Muscle of back (tissue), 11 donors: ENCODE results near the gene IFI6. TPM values are rescaled to one million over a fixed set of nuclear protein-coding genes. Genes with fewer than 3 reads are reported as not detected.
"Not testable (repeated sequence)": the region's sequence is repeated elsewhere in the genome, so short reads cannot be mapped to it uniquely, and the experiment has no call there.

Experiments
- DNase-seq, 3 donors: peaks; one replicate each; pipeline versions ENCODE4 v3.0.0 to v3.0.0-alpha.2; 2013
- polyA plus RNA-seq, 10 donors: library from polyadenylated mRNA; unstranded; fragments of 120-200 nt; gene quantifications; one replicate each; pipeline ENCODE4 v1.2.1, GENCODE V29; 2013; ENCODE audit not compliant: insufficient read length in 10 of 10

Gene IFI6
- polyA plus RNA-seq, 10 donors, result 45.3 to 80.8 (median 67.3) TPM

DNA sequence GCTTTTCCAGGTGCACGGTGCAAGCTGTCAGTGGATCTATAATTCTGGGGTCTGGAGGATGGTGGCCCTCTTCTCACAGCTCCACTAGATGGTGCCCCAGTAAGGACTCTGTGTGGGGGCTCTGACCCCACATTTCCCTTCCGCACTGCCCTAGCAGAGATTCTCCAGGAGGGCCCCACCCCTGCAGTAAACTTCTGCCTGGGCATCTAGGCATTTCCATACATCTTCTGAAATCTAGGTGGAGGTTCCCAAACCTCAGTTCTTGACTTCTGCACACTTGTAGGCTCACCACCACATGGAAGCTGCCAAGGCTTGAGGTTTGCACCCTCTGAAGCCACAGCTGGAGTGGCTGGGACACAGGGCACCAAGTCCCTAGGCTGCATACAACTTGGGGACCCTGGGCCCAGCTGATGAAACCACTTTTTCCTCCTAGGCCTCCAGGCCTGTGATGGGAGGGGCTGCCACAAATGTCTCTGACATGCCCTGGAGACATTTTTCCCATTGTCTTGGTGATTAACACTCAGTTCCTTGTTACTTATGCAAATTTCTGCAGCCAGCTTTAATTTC is 8.3 kb upstream of the IFI6 start:
- DNase-seq, result not testable (repeated sequence)

DNA sequence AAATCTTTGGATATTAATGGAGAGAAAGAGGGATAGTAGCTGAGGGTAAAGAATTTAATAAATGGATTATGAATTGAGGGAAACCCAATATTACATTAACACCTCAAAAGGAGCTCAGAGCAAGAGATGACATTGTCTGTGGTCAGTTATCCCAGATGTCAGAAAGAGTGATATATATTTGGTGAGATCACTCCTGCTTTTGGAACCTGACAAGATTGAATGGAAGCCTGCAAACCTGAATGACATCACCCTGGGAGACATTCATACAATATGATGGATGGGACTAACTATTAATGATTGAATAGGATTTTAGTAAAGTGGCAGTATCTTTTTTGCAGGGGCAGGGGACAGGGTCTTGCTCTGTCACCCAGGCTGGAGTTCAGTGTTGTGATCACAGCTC is 6.8 kb upstream of the IFI6 start:
- DNase-seq, result no peak

DNA sequence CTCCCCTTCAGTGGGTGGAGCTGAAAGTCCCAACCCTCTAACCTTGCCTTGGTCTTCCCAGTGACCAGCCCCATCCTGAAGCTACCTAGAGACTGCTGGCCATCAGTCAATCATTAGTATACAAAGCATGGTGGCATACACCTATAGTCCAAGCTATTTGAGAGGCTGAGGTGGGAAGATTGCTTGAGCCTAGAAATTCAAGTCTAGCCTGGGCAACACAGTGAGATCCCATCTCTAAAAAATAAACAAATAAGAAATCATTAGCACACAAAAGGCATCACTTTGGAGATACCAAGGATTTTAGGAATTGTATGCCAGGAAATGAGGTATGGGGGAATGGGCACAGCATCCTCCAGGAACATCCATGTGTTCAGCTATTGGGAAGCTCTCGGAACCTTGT is 4.4 kb upstream of the IFI6 start:
- no peak for DNase-seq

DNA sequence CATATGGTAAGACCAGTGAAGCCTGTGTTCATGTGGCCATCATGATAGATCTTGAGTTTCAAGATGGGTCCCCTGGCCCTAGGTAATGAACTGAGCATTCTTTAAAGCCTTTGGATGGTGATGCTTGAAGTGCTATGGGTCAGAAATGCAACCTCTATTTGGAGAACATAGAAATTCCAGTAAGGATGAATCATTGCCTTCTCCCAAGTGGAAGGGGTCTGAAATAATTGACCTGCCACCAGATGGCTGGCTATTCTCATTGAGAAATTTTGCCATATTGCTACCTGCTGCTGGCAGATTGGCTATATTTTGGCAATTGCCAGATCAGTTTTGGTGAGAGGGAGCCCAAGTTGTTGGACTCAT is 739 bp upstream of the IFI6 start:
- DNase-seq, result no peak

DNA sequence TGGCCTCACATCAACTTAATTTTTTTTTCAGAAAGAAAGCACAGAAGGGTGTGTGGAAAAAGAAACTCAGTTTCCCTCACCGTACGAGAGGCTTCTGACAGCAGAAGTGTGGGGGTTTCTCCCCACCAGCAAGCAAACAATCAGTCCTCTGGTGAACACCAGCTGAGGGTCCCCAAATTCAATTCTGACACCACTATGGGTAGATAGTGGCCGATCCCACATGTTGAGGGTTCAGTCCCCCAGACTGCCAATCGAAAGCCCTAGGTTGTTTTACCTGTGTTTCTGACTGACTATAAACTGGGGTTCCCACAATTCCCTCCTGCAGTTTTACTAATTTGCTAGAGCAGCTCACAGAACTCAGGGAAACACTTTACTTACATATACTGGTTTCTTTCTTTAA is 2.1 kb downstream of the IFI6 start:
- no peak for DNase-seq

DNA sequence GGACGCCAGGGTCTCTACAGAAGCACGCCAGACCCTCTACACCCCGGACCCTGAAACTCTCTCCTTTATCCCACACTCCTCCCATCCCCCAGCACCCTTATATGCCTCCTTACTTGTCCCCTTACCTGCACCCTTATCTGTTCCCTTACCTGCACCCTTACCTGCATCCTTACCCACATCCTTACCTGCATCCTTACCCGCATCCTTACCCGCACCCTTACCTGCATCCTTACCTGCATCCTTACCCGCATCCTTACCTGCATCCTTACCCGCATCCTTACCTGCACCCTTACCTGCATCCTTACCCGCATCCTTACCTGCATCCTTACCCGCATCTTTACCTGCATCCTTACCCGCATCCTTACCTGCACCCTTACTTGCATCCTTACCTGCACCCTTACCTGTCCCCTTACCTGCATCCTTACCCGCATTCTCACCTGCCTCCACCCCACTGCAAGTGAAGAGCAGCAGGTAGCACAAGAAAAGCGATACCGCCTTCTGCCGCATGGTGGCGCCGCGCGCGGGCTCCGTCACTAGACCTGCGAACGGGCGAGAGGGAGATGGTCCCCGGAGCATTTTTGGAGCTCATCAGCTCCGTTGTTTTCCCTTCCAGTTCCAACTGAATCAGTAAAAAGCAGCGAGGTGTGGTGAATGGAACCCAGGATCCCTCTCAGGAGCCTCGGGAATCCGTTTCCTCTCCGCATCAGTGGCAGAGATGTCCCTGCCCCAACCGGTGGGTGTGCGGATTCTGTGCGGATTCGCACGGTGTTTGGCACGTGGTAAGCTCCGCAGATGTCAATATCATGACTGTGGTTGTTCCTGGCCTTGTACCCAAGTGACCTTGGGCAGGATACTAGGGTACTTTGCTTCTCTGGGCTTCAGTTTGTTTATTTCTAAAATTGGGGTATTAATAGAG is 2.9 kb downstream of the IFI6 start:
- DNase-seq, result peak in 2 of 3 donors; percentile 79 to 89

DNA sequence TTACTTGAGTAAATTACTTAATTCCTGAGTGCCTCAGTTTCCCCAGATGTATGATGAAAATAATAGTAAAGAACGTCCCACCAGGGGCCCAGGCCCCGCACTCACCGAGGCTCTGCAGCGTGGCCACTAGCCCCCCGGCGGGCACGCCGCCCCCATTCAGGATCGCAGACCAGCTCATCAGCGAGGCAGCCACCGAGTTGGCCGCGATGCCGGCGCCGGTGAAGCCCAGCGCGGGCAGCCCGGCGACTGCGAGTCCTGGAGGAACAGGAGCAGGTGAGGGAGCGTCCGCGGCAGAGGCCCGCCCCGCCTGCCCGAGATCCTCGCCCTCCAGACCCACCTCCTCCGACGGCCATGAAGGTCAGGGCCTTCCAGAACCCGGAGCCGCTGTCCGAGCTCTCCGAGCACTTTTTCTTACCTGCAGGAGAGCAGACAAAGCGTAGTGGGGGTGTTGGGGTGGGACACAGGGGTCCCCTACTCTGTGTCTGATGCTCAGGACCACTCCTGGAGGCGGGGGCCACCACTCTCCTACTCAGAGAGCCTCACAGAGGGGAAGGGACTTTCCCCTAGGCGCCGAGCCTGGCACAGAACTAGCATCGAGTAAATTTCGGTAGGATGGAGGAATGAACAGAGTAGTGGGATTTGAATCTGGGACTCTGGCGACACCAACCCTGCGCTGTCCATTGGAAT is 3.7 kb downstream of the IFI6 start:
- DNase-seq, result no peak

DNA sequence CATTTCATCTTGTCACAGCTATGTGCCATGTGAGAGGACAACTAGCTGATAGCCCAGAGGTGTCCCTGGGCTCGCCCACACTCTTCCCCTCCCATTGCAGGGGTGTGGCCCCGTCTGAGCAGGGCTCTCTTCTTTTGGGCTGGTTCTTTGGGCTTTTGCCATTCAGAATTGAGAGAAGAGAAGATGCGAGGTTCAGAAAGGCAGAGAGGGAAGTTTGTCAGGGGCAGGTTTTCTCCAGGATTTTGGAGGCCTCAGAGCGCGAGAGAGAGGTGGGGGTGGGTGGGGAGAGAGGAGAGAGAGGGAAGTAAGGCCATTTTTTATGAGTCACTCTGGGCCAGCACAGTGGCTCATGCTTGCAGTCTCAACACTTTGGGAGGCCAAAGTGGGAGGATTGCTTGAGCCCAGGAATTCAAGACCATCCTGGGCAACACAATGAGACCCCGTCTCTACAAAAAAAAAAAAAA is 5.2 kb downstream of the IFI6 start:
- DNase-seq, result no peak

DNA sequence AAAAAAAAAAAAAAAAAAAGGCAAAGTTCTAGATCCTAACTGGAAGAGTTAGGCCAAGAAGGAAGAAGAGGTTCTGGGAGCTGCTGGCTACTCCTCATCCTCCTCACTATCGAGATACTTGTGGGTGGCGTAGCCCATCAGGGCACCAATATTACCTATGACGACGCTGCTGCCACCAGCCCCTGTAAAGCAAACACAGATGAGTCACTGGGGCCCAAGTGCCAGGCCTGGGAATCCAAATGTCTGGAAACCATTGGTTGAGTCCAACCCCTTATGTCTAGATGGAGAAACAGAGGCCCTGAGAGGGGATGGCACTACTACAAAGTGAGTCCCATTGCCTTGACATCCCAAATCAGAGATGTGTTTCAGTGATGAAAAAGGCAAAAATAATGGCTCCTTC is 5.7 kb downstream of the IFI6 start:
- no peak for DNase-seq

DNA sequence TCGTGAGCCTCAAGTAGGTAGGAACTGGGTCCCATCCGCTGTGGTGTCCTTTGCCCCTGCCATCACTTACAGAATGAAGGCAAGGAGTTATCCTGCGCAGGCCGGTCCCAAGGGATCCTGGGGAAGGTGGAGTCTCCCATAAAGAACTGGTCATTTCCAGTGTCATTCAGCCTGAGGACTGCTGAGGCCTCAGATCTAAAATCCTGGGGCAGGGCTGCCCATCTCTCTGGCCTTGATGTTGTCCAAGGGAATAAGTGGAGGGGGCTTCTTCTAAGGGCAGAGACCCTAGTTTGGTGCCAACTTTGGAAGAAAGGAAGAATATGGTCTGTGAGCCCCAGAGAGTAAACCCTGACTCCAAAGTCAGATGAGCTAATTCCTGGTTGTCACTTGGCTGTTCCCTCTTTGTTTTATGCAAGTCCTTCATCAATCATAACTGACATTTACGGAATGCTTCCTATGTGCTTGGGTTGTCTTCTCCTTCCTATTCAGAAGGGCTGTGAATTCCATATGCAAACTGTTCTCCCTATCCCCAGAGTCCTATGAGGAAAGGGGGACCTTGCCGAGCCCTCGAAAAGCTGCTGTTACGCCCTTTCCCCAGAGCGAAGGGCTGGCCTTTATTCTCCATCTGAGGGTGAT is 6.9 kb downstream of the IFI6 start:
- DNase-seq, result no peak

DNA sequence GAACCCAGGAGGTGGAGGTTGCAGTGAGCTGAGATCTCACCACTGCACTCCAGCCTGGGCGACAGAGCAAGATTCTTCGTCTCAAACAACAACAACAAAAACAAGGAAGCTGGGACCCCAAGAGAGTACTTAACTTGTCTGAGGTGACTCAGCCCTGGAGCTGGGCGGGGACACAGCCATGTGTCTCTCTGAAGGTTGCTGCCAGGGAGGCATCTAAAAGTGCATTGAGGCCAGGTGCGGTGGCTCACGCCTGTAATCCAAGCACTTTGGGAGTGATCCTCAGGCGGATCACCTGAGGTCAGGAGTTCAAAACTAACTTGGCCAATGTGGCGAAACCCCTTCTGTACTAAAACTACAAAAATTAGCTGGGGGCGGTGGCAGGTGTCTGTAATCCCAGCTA is 7.7 kb downstream of the IFI6 start:
- DNase-seq, result no peak

DNA sequence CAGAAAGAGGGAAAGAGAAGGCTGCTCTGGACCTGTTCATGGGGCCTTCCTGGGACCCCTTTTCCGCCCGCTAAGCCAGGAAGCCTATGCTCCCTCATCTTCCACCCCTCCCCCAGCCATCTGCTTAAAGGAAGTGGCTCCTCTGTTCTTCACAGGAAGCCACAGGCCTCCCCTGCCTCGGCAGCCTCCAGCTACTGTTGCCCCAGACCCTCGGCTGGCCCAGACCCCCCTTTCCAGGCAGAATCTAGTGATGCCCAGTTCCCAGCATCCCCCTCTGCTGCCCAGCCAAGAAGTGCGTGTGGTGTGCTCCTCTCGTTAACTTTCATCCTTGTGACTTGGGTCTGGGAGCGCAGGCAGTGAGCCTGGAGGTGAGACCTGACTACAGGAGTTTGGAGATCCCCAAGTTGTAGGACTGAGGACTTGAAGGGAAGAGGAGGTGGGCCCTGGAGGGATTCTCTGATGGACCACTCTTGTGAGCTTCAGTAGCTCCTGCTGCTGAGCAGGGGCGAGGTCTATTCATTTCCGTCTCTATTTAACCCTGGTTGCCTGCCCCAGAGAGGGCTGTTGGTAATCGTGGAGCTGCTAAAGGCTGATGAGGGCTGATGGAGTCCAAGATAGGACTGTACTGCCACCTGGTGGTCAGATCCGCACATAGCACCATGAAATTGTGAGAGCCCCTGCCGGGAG is 9.1 kb downstream of the IFI6 start:
- peak; percentile 87 to 92 (median 89) for DNase-seq

DNA sequence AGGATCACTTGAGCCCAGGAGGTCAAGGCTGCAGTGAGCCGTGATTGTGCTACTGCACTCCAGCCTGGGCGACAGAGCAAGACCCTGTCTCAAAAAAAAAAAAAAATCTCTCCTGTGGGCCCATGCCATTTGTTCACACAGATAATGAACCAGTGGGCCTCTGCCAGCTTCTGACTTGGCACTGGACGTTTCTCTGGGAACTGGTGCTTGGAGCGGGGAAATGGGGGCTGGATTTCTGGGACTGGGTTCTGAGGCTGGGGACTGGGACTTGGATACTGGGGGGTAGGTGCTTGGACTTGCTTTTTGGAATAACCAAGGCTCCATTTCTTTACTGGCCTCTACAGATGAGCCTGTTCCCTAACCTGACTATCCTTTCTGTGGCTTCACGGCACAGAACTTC is 9.7 kb downstream of the IFI6 start:
- no peak for DNase-seq

DNA sequence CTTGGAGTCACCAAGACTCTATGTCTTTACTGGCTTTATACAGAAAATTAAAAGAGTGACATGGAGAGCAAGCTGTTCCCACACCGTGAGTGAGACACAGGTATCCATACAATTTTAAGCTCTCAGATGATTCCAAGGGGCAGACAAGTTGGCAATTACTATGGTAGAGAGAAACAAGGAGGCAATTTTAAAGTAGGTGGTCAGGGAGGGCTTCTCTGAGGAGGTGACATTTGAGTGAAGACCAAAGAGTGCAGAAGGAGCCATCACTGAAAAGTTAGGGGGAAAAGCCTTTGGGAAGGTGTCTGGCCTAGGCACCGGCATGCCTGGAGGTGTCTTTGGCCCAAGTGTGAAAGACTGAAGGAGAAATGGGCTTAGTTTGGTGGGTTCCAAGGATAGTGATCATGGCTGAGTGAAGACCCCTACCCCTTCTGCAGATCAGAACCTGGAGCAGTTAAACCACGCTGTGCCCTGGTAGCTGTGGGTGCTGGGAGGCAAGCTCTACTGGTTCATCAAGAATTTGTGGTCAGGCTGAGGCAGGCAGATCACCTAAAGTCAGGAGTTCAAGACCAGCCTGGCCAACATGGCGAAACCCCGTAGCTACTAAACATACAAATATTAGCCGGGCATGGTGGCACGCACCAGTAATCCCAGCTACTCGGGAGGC is 10.4 kb downstream of the IFI6 start:
- DNase-seq, result no peak

DNA sequence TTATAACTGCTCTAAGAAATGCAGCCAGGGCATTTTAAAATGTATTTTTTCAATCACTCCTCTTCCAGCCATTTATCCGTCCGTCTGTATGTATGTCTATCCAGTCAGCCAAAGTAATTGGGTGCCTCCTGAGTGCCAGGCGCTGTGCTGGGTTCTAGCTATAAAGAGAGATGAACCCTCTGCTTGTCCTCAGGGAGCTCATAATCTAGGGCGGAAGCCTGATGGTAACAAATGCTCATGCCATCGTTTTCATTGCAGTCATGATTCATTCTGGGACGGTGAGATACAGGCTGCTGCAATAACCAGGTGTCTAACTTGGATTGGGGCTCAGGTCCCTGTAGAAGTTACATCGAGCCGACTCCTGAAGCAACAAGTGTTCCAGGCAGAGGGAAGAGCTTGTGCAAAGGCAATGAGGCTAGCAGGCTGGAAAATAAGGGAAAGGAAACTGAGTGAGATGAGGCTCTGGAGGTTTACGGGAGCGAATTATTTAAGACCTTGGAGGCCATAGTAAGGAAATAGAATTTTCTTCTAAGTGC is 11.6 kb downstream of the IFI6 start:
- DNase-seq, result no peak

DNA sequence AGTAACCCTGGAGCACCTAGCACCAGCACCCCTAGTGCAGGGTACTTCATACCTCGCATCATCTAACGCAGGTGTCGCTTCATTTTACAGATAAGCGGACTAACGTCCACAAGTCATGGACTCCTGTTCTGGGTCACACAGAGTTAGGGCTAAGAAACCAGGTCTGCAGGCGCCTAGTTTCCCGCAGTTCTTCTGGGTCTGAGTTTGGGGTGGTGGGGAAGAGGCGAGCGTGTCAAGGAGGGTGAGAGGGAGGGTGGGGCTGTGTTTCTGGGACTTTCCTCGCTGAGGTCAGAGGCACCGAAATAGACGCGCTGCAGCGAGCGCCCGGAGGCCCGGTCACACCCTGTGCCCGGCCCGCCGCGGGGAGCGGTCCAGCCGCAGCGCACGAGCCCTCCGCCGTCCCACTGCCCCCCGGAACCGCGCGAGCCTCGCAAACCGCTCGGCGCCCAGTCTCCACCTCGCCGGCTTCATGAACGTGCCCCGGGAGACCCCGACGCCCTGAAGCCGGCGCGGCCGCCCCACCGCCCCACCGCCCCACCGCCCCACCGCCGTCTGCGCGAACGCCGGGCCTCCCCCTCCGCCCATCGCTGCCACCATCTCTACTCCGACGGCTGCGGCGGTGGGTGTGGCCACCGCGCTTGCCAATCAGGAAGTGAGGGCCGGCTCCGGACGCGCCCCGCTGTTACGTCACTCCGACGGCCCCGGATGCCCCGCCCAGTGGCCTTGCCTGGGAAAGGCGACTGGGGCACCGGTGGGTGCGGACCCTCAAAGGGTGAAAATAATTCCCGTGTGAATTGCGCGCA is 12.3 kb downstream of the IFI6 start:
- DNase-seq, result peak; percentile 85 to 94 (median 92)

DNA sequence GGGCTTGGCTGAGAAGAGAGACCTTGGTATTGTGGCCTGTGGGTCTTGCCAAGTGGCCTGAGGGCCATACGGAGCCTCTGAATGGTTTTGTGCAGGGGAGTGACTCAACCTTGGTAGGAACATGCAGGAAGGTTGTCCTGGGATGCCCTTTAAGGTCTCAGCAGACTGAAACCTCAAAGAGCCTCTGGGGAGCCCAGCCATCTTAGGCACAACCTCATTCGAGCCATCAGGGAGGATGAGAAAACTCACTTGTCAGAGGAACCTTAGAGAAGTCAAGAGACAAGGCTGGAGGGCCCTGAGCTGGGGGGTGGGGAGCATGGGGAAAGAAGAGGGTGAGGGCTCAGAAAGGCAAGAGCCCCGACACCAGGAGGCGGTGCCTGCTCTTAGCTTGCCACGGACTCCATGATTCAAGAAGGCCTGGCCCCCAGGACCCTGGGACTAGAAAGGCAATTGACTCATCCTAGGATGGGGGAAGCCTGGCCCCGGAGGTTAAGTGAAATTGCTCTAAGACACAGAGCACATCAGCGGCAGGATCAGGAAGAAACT is 13.0 kb downstream of the IFI6 start:
- no peak for DNase-seq

DNA sequence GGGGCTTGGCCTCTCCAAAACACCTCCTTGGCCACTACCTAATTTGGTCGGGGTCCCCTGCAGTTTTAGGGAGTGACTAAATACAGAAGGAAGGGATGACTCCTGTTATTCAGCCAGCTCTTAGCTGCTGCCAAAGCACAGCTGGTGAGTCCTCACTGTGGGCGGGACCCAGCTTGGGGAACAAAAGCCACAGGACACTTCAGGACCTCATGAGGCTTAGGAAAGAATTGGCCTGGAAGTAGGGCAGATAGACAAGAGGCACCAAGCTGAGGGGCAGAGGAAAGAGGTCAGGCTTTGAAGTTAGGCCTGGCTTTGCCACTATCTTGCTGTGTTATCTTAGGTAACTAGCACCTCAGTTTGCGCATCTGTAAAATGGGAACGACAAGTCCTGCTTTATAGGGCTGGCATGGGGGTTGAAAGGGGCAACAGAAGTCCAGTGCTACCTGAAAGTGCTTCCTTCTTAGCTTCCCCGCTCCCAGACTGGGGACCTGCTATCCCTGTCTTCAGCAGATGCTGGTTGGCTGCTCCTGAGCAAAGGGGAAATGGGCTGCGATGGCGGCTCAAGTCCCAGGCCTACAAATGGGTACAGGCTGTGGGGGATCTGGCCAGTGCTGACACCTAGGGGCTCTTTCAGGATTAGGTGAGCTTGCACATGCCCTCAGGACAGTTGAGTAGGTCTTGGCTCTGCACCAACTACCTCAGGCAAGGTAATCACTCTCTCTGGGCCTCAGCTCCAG is 15.7 kb downstream of the IFI6 start:
- DNase-seq, result peak in 1 of 3 donors; percentile 60
